HepG2 (cell line): ENCODE data around the gene B4GALT5. TPM values are rescaled to one million over a fixed set of nuclear protein-coding genes. Genes with fewer than 3 reads are reported as not detected.

ENCODE experiments used
- ARID3A ChIP-seq: IDR thresholded peaks from 2 replicates; pipeline ENCODE4 v1.6.1; 2012; ENCODE audit warnings: low read depth, low read length, improper control_type of control experiment
- ARNTL ChIP-seq: sonication (generic); formaldehyde crosslinking; IDR thresholded peaks from 2 replicates; pipeline ENCODE4 v1.4.0; 2020; ENCODE audit warnings: mild to moderate bottlenecking, missing genetic modification reagents
- ATRX ChIP-seq: sonication (generic); formaldehyde crosslinking; IDR thresholded peaks from 2 replicates; pipeline ENCODE4 v1.4.0; 2020; ENCODE audit warnings: missing genetic modification reagents, borderline replicate concordance
- CCAR2 ChIP-seq: fragments of 200-400 bp; formaldehyde crosslinking; optimal IDR thresholded peaks from 2 replicates; pipeline ENCODE3; 2018; ENCODE audit warnings: low read depth, mild to moderate bottlenecking, low read length, moderate library complexity
- DNMT3B ChIP-seq: conservative IDR thresholded peaks from 2 replicates; pipeline ENCODE4 v1.6.1; 2016; ENCODE audit warnings: missing biosample characterization, control low read depth
- HOXA5 ChIP-seq: sonication (generic); formaldehyde crosslinking; IDR thresholded peaks from 2 replicates; pipeline ENCODE4 v1.4.0; 2020; ENCODE audit warnings: missing genetic modification reagents
- KLF6 ChIP-seq: IDR thresholded peaks from 2 replicates; pipeline ENCODE4 v1.8.0; 2016; ENCODE audit warnings: missing biosample characterization, missing genetic modification reagents
- LBX2 ChIP-seq: sonication (generic); formaldehyde crosslinking; IDR thresholded peaks from 2 replicates; pipeline ENCODE4 v1.5.0; 2020; ENCODE audit warnings: missing genetic modification reagents, mild to moderate bottlenecking, borderline replicate concordance
- MIER2 ChIP-seq: IDR thresholded peaks from 2 replicates; pipeline ENCODE4 v1.6.1; 2016; ENCODE audit warnings: missing biosample characterization, missing genetic modification reagents
- PCBP1 ChIP-seq: fragments of 200-400 bp; formaldehyde crosslinking; IDR thresholded peaks from 2 replicates; pipeline ENCODE4 v1.6.1; 2017; ENCODE audit warnings: mild to moderate bottlenecking, low read depth, low read length, borderline replicate concordance
- PTBP1 ChIP-seq: fragments of 200-400 bp; formaldehyde crosslinking; IDR thresholded peaks from 2 replicates; pipeline ENCODE4 v1.6.1; 2018; ENCODE audit warnings: low read length, low read depth; ENCODE audit not compliant: poor library complexity, severe bottlenecking
- RARA ChIP-seq: IDR thresholded peaks from 2 replicates; pipeline ENCODE4 v1.6.1; 2016; ENCODE audit warnings: missing genetic modification reagents, missing compliant biosample characterization
- RBM22 ChIP-seq: fragments of 200-400 bp; formaldehyde crosslinking; optimal IDR thresholded peaks from 2 replicates; pipeline ENCODE3; 2017; ENCODE audit warnings: mild to moderate bottlenecking, low read length, moderate library complexity
- REXO4 ChIP-seq: sonication (generic); formaldehyde crosslinking; IDR thresholded peaks from 2 replicates; pipeline ENCODE4 v1.8.0; 2022; ENCODE audit warnings: missing genetic modification reagents, mild to moderate bottlenecking, borderline replicate concordance
- SAP130 ChIP-seq: IDR thresholded peaks from 2 replicates; pipeline ENCODE4 v1.6.1; 2016; ENCODE audit warnings: low read depth
- SSRP1 ChIP-seq: IDR thresholded peaks from 2 replicates; pipeline ENCODE4 v1.6.1; 2016; ENCODE audit warnings: control low read depth
- ZBTB34 ChIP-seq: sonication (generic); formaldehyde crosslinking; IDR thresholded peaks from 2 replicates; pipeline ENCODE4 v1.8.0; 2022; ENCODE audit warnings: mild to moderate bottlenecking, missing genetic modification reagents
- ZBTB38 ChIP-seq: sonication (generic); formaldehyde crosslinking; IDR thresholded peaks from 2 replicates; pipeline ENCODE4 v1.5.1; 2020; ENCODE audit warnings: mild to moderate bottlenecking, missing genetic modification reagents
- ZNF224 ChIP-seq: sonication (generic); formaldehyde crosslinking; IDR thresholded peaks from 2 replicates; pipeline ENCODE4 v1.5.0; 2020; ENCODE audit warnings: mild to moderate bottlenecking, missing genetic modification reagents
- ZNF333 ChIP-seq: sonication (generic); formaldehyde crosslinking; IDR thresholded peaks from 2 replicates; pipeline ENCODE4 v1.4.0; 2020; ENCODE audit warnings: mild to moderate bottlenecking, missing genetic modification reagents, borderline replicate concordance
- ZNF883 ChIP-seq: sonication (generic); formaldehyde crosslinking; IDR thresholded peaks from 2 replicates; pipeline ENCODE4 v1.5.1; 2020; ENCODE audit warnings: mild to moderate bottlenecking, missing genetic modification reagents; ENCODE audit errors: not compliant biosample characterization
- polyA plus RNA-seq, 8 experiments: library from polyadenylated mRNA; depleted of rRNA in 3 of 8; stranded (reverse) in 7 of 8; unstranded in 1 of 8; fragments of >200 nt; fragmentation: Illumina TruSeq in 4 of 8; extraction: Trizol in 4 of 8; gene quantifications; 2 replicates each; pipeline versions ENCODE4 v1.2.1 to v1.2.3, GENCODE V29; 2011 to 2016; ENCODE audit warnings: low read depth in 4 of 8, missing spikeins in 1 of 8, mixed read lengths in 1 of 8; ENCODE audit not compliant: insufficient read depth in 1 of 8
- total RNA-seq, 5 experiments: library from RNA; depleted of rRNA; stranded (reverse); fragments of >200 nt; fragmentation: Illumina TruSeq; extraction: Trizol; gene quantifications; 2 replicates each; pipeline ENCODE4 v1.2.3, GENCODE V29; 2016; ENCODE audit warnings: low read depth in 1 of 5
- TF ChIP-seq, protein P1 (sequence below): sonication (generic); formaldehyde crosslinking; IDR thresholded peaks from 2 replicates; pipeline ENCODE4 v1.5.1; 2020; ENCODE audit warnings: mild to moderate bottlenecking, missing genetic modification reagents, borderline replicate concordance

B4GALT5 gene
- total and polyA plus RNA-seq, 2 of the 13 experiments (the other 11 are each of a cell fraction or from before 2014, with no cell fraction given), result 27.3 to 30.9 TPM

GRCh38 chr20:49700411-49701185 is 13.1 kb downstream of the B4GALT5 start (continued):
- TF ChIP-seq PTBP1 (no peak), ARID3A (no peak), RBM22 (no peak), PCBP1 (no peak), SSRP1 (CRISPR knock-in tag) (peak; percentile 77; the same call in 1 of the 2 replicates), ATRX (CRISPR knock-in tag) (no peak), CCAR2 (no peak), MIER2 (no peak), ARNTL (CRISPR knock-in tag) (no peak), KLF6 (CRISPR knock-in tag) (no peak), ZNF333 (CRISPR knock-in tag) (no peak), ZNF224 (CRISPR knock-in tag) (no peak), ZBTB34 (no peak), SAP130 (CRISPR knock-in tag) (peak; percentile 32; the same call in 1 of the 2 replicates), ZNF883 (no peak), HOXA5 (CRISPR knock-in tag) (no peak), LBX2 (no peak), ZBTB38 (CRISPR knock-in tag) (no peak), DNMT3B (CRISPR knock-in tag) (0 out of 2 replicates have a peak, but pooled peaks have one; percentile 37), RARA (CRISPR knock-in tag) (no peak), REXO4 (CRISPR knock-in tag) (no peak)
- TF ChIP-seq, protein P1, sequence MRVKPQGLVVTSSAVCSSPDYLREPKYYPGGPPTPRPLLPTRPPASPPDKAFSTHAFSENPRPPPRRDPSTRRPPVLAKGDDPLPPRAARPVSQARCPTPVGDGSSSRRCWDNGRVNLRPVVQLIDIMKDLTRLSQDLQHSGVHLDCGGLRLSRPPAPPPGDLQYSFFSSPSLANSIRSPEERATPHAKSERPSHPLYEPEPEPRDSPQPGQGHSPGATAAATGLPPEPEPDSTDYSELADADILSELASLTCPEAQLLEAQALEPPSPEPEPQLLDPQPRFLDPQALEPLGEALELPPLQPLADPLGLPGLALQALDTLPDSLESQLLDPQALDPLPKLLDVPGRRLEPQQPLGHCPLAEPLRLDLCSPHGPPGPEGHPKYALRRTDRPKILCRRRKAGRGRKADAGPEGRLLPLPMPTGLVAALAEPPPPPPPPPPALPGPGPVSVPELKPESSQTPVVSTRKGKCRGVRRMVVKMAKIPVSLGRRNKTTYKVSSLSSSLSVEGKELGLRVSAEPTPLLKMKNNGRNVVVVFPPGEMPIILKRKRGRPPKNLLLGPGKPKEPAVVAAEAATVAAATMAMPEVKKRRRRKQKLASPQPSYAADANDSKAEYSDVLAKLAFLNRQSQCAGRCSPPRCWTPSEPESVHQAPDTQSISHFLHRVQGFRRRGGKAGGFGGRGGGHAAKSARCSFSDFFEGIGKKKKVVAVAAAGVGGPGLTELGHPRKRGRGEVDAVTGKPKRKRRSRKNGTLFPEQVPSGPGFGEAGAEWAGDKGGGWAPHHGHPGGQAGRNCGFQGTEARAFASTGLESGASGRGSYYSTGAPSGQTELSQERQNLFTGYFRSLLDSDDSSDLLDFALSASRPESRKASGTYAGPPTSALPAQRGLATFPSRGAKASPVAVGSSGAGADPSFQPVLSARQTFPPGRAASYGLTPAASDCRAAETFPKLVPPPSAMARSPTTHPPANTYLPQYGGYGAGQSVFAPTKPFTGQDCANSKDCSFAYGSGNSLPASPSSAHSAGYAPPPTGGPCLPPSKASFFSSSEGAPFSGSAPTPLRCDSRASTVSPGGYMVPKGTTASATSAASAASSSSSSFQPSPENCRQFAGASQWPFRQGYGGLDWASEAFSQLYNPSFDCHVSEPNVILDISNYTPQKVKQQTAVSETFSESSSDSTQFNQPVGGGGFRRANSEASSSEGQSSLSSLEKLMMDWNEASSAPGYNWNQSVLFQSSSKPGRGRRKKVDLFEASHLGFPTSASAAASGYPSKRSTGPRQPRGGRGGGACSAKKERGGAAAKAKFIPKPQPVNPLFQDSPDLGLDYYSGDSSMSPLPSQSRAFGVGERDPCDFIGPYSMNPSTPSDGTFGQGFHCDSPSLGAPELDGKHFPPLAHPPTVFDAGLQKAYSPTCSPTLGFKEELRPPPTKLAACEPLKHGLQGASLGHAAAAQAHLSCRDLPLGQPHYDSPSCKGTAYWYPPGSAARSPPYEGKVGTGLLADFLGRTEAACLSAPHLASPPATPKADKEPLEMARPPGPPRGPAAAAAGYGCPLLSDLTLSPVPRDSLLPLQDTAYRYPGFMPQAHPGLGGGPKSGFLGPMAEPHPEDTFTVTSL (CRISPR knock-in tag), result no peak
